ENCODE data around the gene DDX4.

Gene DDX4

GRCh38 chr5:55758231-55758630 lies 20.4 kb downstream of the DDX4 start:
- POLR2A ChIA-PET = no interaction called here
- Histone ChIP-seq H3K4me3 (ENCODE audit: low read depth, low read length) (no peak overlapping the region), H3K27ac (ENCODE audit: extremely low read depth, low read depth, low read length) (no peak overlapping the region), H3K4me1 (ENCODE audit: control insufficient read depth, insufficient read depth, low read length) (no peaks in the 10 kb centered on the region), H3K36me3 (ENCODE audit: control insufficient read depth in 2 of 2, insufficient read depth in 1 of 2, low read length in 2 of 2) (no peaks in the 10 kb centered on the region), H3K9me3 (ENCODE audit: control insufficient read depth, insufficient read depth, low read depth, low read length) (no peaks in the 10 kb centered on the region)
- TF ChIP-seq GFI1B (tag by site-specific recombination; IDR thresholded peaks at IDR 0.05) (no peak), KLF16 (tag by site-specific recombination; IDR thresholded peaks at IDR 0.05) (no peak), ZSCAN30 (tag by site-specific recombination; IDR thresholded peaks at IDR 0.05) (no peak), REST (tag by site-specific recombination; IDR thresholded peaks at IDR 0.05) (no peak), PRDM2 (tag by site-specific recombination; IDR thresholded peaks at IDR 0.05; ENCODE audit: borderline replicate concordance) (no peak), ZNF214 (tag by site-specific recombination; IDR thresholded peaks at IDR 0.05; ENCODE audit: borderline replicate concordance) (no peak), BCL11B (tag by site-specific recombination; IDR thresholded peaks at IDR 0.05; ENCODE audit: low read depth) (no peak), ZBTB20 (tag by site-specific recombination; IDR thresholded peaks at IDR 0.05) (no peak), ZBTB8A (tag by site-specific recombination; IDR thresholded peaks at IDR 0.05) (no peak), PATZ1 (tag by site-specific recombination; IDR thresholded peaks at IDR 0.05) (no peak), ZNF677 (tag by site-specific recombination; IDR thresholded peaks at IDR 0.05) (no peak), KLF8 (tag by site-specific recombination; IDR thresholded peaks at IDR 0.05) (no peak)
- TF ChIP-seq, protein P1, sequence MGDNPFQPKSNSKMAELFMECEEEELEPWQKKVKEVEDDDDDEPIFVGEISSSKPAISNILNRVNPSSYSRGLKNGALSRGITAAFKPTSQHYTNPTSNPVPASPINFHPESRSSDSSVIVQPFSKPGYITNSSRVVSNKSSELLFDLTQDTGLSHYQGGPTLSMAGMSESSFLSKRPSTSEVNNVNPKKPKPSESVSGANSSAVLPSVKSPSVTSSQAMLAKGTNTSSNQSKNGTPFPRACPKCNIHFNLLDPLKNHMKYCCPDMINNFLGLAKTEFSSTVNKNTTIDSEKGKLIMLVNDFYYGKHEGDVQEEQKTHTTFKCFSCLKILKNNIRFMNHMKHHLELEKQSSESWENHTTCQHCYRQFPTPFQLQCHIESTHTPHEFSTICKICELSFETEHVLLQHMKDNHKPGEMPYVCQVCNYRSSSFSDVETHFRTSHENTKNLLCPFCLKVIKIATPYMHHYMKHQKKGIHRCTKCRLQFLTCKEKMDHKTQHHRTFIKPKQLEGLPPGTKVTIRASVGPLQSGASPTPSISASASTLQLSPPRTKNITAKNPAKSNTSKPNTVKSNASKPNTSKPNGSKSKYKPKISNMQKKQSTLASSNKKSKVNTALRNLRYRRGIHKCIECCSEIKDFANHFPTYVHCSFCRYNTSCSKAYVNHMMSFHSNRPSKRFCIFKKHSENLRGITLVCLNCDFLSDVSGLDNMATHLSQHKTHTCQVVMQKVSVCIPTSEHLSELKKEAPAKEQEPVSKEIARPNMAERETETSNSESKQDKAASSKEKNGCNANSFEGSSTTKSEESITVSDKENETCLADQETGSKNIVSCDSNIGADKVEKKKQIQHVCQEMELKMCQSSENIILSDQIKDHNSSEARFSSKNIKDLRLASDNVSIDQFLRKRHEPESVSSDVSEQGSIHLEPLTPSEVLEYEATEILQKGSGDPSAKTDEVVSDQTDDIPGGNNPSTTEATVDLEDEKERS (tag by site-specific recombination; IDR thresholded peaks at IDR 0.05) = no peak
- CTCF ChIA-PET = no interaction called here

Measured in HEK293 (cell line).